ENCODE measurements around the gene TADA3.

DNA sequence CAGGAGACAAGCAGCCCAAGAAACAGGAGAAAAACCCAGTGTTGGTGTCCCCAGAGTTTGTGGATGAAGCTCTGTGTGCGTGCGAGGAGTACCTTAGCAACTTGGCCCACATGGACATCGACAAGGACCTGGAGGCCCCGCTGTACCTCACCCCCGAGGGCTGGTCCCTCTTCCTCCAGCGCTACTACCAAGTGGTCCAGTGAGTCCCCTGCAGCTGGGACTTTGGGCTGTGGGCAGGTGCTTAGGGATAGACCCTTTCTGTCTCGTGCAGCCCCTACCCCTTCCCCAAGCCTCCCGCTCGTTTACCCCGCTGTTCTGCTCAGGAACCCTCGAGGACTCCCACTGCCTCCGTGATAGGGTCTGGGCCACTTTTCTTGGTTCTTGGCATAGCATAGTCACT lies 28.3 kb upstream of the TADA3 start:
- TF ChIP-seq, protein P1, sequence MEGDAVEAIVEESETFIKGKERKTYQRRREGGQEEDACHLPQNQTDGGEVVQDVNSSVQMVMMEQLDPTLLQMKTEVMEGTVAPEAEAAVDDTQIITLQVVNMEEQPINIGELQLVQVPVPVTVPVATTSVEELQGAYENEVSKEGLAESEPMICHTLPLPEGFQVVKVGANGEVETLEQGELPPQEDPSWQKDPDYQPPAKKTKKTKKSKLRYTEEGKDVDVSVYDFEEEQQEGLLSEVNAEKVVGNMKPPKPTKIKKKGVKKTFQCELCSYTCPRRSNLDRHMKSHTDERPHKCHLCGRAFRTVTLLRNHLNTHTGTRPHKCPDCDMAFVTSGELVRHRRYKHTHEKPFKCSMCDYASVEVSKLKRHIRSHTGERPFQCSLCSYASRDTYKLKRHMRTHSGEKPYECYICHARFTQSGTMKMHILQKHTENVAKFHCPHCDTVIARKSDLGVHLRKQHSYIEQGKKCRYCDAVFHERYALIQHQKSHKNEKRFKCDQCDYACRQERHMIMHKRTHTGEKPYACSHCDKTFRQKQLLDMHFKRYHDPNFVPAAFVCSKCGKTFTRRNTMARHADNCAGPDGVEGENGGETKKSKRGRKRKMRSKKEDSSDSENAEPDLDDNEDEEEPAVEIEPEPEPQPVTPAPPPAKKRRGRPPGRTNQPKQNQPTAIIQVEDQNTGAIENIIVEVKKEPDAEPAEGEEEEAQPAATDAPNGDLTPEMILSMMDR (IDR thresholded peaks at IDR 0.05) = no peak
- TF ChIP-seq POLR2A (IDR thresholded peaks at IDR 0.05) = no peak

Data from Peyer's patch (tissue), 4 donors.